CD4-positive, alpha-beta T cell treated with Interleukin-6 at 100 ng/mL for 8 hours (primary cell): ENCODE data around the gene KRTAP1-4.
"Not testable (repeated sequence)": the region's sequence is repeated elsewhere in the genome, so short reads cannot be mapped to it uniquely, and the experiment has no call there.

ENCODE experiments used
- DNase-seq: peaks from one replicate; pipeline ENCODE4 v3.0.0-alpha.2; 2020; ENCODE audit warnings: mixed read lengths, low spot score

Gene KRTAP1-4, protein sequence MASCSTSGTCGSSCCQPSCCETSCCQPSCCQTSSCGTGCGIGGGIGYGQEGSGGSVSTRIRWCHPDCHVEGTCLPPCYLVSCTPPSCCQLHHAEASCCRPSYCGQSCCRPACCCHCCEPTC

DNA sequence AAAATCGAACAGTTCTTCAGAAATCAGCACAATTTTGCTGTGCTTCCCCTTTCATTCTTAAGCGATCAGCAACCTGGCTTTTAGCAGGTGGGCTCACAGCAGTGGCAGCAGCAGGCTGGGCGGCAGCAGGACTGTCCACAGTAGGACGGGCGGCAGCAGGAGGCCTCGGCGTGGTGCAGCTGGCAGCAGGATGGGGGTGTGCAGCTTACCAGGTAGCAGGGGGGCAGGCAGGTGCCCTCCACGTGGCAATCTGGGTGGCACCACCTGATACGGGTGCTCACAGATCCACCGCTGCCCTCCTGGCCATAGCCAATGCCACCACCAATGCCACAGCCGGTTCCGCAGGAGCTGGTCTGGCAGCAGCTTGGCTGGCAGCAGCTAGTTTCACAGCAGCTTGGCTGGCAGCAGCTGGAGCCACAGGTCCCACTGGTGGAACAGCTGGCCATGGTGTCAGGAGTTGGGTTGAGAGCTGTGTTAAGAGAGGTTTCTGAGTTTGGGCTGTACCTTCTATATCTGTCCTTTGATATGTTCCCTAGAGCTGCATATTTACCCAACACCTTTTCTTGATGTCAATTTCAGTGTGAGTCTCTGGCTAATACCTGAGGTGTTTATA, at the start of gene KRTAP1-4:
TSS of gene KRTAP1-4 (minus strand) at position 563 of the 613 bp plus-strand sequence. CDS start at position 446, 117 bp downstream.
- no peak for DNase-seq

DNA sequence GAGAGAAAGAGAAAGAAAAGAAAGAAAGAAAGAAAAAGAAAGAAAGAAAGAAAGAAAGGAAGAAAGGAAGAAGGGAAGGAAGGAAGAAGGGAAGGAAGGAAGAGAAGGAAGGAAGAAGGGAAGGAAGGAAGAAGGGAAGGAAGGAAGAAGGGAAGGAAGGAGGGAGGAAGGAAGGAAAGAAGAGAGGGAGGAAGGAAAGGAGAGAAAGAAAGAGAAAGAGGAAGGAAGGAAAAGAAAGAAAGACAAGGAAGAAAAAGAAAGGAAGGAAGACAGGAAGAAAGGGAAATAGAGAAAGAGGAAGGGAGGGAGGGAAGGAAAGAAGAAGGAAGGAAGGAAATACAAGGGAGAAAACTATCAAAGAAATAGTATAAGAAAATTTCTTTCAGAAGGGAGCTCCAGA, 46.8 kb upstream of the KRTAP1-4 start:
- DNase-seq: no peak

DNA sequence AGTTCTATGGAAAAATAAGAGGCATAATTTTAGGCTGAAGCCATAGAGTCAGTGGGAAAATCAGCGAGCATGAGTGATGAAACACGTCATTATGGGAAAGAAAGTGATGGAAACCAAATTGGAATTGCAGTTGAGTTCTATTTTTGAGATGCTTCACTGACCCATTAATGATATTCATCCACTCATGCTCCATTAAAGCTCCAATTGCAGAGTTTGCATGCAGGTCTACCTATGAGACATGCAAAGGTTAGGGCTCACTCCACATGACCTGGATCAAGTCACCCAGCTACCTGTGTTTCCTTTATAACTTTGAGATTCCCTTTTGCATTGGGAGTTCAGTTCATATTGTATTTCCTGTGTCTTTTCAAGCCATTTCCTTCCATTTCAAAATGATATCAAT, 43.7 kb upstream of the KRTAP1-4 start:
- DNase-seq: no peak

DNA sequence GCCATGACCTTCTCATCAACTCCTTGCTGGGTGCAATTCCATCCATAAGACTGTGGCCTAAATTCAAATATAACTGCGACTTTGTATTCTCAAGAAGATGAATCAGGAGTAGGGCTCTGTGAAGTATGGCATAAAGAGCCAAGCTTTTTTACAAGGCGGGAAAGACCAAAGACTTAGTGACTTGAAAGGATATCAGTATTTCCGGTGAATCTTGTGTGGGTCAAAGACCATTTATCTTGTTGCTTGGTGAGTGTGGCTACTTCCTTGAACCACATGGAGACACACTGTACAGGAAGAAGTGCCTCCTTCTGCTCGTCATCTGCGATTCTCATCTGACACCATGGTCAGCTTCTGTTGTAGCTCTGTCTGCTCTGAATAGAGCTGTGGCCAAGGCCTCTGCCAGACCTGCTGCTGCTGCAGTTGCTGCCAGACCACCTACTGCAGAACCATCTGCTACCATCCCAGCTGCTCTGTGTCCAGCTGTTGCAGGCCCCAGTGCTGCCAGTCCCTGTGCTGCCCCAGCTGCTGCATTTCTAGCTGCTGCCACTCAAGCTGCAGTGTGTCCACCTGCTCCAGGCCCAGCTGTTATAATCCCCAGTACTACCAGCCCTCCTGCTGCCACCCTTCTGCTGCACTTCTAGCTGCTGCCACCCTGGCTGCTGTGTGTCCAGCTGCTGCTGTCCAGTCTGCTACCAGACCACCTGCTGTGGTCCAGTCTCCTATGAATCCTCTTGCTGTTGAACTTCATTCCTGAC, 41.8 kb upstream of the KRTAP1-4 start:
- no peak for DNase-seq

DNA sequence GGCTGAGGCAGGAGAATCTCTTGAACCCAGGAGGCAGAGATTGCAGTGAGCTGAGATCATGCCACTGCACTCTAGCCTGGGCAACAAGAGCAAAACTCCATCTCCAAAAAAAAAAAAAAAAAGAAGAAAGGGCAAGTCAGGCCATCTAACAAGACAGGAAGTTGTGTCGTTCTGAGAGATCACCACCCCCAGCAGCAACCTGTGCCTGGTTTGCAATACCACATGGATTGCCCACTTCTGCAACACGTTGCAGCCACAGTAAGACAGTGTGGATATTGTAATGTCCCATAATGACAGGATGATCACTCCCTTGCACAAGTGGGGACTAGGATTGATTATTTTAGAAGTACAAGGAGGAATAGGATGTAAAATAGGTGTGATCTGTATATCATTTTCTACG, 39.0 kb upstream of the KRTAP1-4 start:
- no peak for DNase-seq

DNA sequence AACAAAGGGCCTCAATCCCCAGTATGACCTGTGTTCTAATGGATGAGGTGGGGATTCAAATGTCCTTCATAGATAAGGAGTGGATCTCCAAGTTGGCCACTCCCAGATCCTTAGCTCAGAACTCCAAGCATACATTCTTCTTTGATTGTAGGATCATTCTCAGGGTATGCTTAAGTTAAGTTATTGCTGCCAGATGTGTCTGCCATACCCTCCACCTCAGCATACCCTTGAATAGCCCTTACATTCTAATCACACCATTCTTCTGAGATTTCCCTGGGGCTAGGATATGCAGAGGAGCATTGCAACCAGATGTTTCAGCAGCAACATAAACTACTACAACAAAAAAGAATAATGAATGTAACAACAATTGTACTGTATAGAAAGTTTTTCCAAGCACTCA, 37.3 kb upstream of the KRTAP1-4 start:
- no peak for DNase-seq

DNA sequence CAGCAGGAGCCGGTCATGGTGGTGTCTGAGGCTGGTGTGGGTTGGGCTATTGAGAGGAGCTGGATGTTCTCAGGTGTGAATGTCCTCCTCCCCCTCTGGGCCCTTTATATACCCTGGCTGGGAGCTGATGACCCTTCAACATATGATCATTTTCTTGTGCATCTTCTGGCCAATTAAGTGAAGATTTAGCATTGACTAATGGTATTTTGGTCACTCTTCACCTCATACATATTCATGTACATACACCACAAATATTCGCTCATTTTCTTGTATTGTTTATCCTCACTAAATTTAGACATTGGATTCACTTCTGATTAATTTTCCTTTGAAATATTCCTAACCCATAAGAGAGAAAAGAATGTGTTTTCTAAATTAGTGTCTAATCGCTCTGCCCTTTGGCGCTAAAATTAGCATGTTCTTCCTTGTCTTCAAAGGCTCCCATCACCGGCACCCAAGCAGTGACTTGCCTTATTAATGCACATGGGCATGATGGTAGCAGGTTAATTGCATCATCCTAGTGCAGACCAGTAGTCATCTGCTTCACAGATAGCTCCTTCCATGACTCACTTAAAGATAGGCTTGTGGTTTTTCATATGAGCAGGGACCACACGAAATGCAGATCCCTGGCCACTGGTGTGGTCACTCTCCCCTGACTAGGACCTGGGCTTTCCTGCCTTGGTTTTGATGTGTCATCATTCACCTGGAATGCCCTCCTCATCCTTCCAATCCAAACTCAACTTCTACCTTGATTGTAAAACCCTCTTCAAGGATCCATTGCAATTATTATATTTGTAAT, 36.0 kb upstream of the KRTAP1-4 start, which contains the start of gene KRTAP2-4:
TSS of gene KRTAP2-4 (minus strand) at position 51 of the 796 bp plus-strand sequence. CDS start at position 17, 34 bp downstream.
- DNase-seq: no peak

- DNase-seq: not testable (repeated sequence)
Measured at GRCh38 chr17:41065016-41065689, 35.2 kb upstream of the KRTAP1-4 start.

GRCh38 chr17:41064301-41064700, 34.3 kb upstream of the KRTAP1-4 start:
- DNase-seq: no peak

GRCh38 chr17:41063449-41063848, 33.5 kb upstream of the KRTAP1-4 start:
- DNase-seq: no peak

DNA sequence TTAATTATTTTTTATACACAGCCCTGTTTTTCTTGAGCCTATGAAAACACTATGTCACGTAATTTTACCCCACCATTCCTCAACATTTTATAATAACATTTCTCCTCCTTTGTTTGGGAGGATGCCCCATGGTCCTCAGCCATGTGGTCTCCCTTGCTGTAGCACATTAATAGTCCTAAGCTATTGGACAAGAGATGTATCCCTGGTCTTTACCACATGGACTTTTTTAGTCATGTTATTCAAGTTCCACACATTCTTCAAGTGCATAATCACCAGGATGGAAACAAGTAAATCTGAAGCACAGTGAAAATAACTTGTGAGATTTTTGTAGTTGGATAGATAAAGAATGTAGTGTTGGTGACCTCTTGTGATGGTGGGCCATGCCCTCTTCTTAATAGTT, 32.0 kb upstream of the KRTAP1-4 start:
- DNase-seq: no peak

GRCh38 chr17:41060052-41060604, 30.1 kb upstream of the KRTAP1-4 start, which contains the start of gene KRTAP2-3:
Gene KRTAP2-3 (minus strand): TSS chr17:41060114. CDS start chr17:41060050, 64 bp downstream.
- DNase-seq: no peak

DNA sequence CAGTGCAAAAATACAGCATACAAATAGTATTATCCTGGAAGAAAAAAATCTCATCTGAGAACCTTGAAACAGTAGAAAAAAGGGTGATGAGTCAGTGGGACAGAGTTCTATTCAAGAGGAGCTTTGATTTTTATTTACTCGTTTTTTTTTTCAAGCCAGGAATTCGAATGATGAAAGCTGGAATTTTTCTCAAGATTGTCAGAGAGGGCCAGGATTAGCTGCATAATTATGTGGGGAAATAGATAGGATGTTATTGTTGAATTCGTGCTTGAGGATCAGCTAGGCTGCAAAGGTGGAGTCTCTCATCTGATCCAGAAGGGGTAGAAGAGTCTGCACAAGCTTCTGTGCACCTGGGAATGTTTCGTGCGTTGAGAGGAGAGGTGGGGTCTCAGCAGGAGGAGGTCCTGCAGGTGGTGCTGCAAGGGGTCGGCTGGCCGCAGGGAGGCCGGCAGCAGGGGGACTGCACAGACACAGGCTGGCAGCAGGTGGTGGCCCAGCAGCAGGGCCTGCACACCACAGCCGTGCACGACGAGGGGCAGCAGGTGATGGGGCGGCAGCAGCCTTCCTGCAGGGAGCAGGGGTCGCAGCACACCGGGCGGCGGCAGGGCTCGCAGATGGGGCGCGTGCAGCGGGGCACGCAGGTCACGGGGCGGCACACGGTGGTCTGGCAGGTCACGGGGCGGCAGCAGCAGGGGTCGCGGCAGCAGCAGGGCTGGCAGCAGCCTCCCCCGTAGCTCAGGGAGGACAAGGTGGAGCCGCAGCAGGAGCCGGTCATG, 29.5 kb upstream of the KRTAP1-4 start:
- DNase-seq: not testable (repeated sequence)

- no peak for DNase-seq
Measured at GRCh38 chr17:41058741-41059140, 28.7 kb upstream of the KRTAP1-4 start.

DNA sequence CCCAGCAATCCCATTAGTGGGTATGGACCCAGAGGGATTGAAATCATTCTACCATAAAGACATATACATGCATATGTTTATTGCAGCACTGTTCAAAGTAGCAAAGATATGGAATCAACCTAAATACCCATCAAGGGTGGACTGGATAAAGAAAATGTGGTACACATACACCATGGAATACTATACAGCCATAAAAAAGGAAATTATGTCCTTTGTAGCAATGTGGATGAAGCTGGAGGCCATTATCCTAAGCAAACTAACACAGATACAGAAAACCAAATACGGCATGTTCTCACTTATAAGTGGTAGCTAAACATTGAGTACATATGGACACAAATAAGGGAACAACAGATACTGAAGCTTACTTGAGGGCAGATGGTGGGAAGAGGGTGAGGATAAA, 27.6 kb upstream of the KRTAP1-4 start:
- DNase-seq: no peak

- DNase-seq: not testable (repeated sequence)
Measured at GRCh38 chr17:41055130-41055529, 25.1 kb upstream of the KRTAP1-4 start, which contains the start of gene KRTAP2-2. Gene KRTAP2-2 (minus strand): TSS chr17:41055230. CDS start chr17:41055211, 19 bp downstream.

DNA sequence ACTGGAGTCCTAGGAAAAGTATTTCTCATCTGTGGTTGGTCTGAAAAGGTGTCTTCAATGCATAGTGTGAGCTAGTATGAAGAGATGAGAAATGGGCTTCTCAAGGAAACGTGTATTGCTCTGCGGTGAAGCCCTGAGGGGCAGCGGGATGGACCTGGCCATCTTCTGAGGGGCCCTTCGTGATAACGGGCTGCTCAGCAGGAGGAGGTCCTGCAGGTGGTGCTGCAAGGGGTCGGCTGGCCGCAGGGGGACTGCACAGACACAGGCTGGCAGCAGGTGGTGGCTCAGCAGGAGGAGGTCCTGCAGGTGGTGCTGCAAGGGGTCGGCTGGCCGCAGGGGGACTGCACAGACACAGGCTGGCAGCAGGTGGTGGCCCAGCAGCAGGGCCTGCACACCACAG, 24.6 kb upstream of the KRTAP1-4 start:
- DNase-seq: not testable (repeated sequence)

GRCh38 chr17:41054025-41054424, 24.0 kb upstream of the KRTAP1-4 start:
- DNase-seq: no peak

DNA sequence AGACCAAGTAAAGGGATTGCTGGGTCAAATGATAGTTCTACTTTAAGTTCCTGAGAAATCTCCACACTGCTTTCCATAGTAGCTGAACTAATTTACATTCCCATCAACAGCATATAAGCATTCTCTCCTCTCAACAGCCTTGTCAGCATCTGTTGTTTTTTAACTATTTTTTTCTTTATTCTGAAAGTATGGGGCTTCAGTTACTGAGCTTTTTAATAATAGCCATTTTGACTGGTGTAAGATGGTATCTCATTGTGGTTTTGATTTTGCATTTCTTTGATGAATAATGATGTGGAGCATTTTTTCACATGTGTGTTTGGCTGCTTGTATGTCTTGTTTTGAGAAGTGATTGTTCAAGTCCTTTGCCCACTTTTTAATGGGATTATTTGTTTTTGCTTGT, 22.6 kb upstream of the KRTAP1-4 start:
- no peak for DNase-seq

GRCh38 chr17:41049110-41049509, 19.1 kb upstream of the KRTAP1-4 start:
- DNase-seq: no peak
